Measurements from ENCODE around the gene MT1HL1. TPM values are rescaled to one million over a fixed set of nuclear protein-coding genes. Genes with fewer than 3 reads are reported as not detected.

The MT1HL1 gene
- total RNA-seq, 3 donors from 2014 or later (not counting 1 experiment from before 2014, with no cell fraction given), result not detected

GRCh38 chr1:237033061-237033460 lies 28.8 kb upstream of the MT1HL1 start:
- H3K4me1 ChIP-seq (ENCODE audit: control insufficient read depth, insufficient read depth, low read length), result no peaks in the 10 kb centered on the region
- intact Hi-C loops (cut with micrococcal nuclease), result no loop called here
- no peaks in the 10 kb centered on the region for H3K9me3 ChIP-seq (ENCODE audit: control insufficient read depth, insufficient read depth, low read length)
- ATAC-seq (no peak), DNase-seq (no peak)
- no peak for TF ChIP-seq CTCF (IDR thresholded peaks at IDR 0.05)
- H3K27me3 ChIP-seq (ENCODE audit: control insufficient read depth, insufficient read depth, low read length), result peaks cover 2% of the 10 kb centered on the region
- Mint-ChIP-seq H3K27me3 (ENCODE audit: low read depth in 2 of 2) (peaks cover 0 to 2% of the 10 kb centered on the region in 2 donors), H3K27ac (no peak overlapping the region), H3K9me3 (peaks cover 0 to 5% of the 10 kb centered on the region in 2 donors), H3K36me3 (no peaks in the 10 kb centered on the region), H3K4me1 (no peaks in the 10 kb centered on the region), H3K4me3 (no peak overlapping the region)
- no peaks in the 10 kb centered on the region for H3K36me3 ChIP-seq (ENCODE audit: control insufficient read depth, insufficient read depth, low read length)
- 86% methylated on average over 4 of the region's 4 CpGs for WGBS (ENCODE audit: insufficient coverage)
- no peak overlapping the region for H3K27ac ChIP-seq (ENCODE audit: low read length)
- no peak overlapping the region for H3K4me3 ChIP-seq (ENCODE audit: low read length)

GRCh38 chr1:237032029-237032428 lies 27.8 kb upstream of the MT1HL1 start:
- H3K27ac Mint-ChIP-seq, result no peak overlapping the region
- no peak overlapping the region for H3K4me3 ChIP-seq (ENCODE audit: low read length)
- peaks cover 0 to 8% of the 10 kb centered on the region in 2 donors for H3K27me3 Mint-ChIP-seq (ENCODE audit: low read depth in 2 of 2)
- DNase-seq, result no peak
- no peak overlapping the region for H3K27ac ChIP-seq (ENCODE audit: low read length)
- no peaks in the 10 kb centered on the region for H3K36me3 Mint-ChIP-seq
- no peak overlapping the region for H3K4me3 Mint-ChIP-seq
- no peaks in the 10 kb centered on the region for H3K4me1 Mint-ChIP-seq
- peaks cover 0 to 7% of the 10 kb centered on the region in 2 donors for H3K9me3 Mint-ChIP-seq
- ATAC-seq, result no peak
- no peaks in the 10 kb centered on the region for H3K36me3 ChIP-seq (ENCODE audit: control insufficient read depth, insufficient read depth, low read length)
- H3K4me1 ChIP-seq (ENCODE audit: control insufficient read depth, insufficient read depth, low read length), result no peaks in the 10 kb centered on the region
- no peaks in the 10 kb centered on the region for H3K9me3 ChIP-seq (ENCODE audit: control insufficient read depth, insufficient read depth, low read length)
- 45% methylated on average over 5 of the region's 7 CpGs for WGBS (ENCODE audit: insufficient coverage)
- intact Hi-C loops (cut with micrococcal nuclease), result no loop called here
- no peak for TF ChIP-seq CTCF (IDR thresholded peaks at IDR 0.05)
- H3K27me3 ChIP-seq (ENCODE audit: control insufficient read depth, insufficient read depth, low read length), result peaks cover 2% of the 10 kb centered on the region

- ATAC-seq, result no peak
- H3K9me3 Mint-ChIP-seq, result peaks cover 0 to 7% of the 10 kb centered on the region in 2 donors
These were observed 27.2 kb upstream of the MT1HL1 start for GRCh38 chr1:237031480-237031879.

More at GRCh38 chr1:237031480-237031879, 27.2 kb upstream of the MT1HL1 start:
- Mint-ChIP-seq H3K27me3 (ENCODE audit: low read depth in 2 of 2) (peaks cover 0 to 8% of the 10 kb centered on the region in 2 donors), H3K4me3 (no peak overlapping the region), H3K4me1 (no peaks in the 10 kb centered on the region), H3K27ac (no peak overlapping the region), H3K36me3 (no peaks in the 10 kb centered on the region)
- H3K27me3 ChIP-seq (ENCODE audit: control insufficient read depth, insufficient read depth, low read length), result peaks cover 2% of the 10 kb centered on the region
- H3K4me3 ChIP-seq (ENCODE audit: low read length), result no peak overlapping the region
- 81% methylated on average over 4 of the region's 4 CpGs for WGBS (ENCODE audit: insufficient coverage)
- H3K27ac ChIP-seq (ENCODE audit: low read length), result no peak overlapping the region
- no peaks in the 10 kb centered on the region for H3K4me1 ChIP-seq (ENCODE audit: control insufficient read depth, insufficient read depth, low read length)
- intact Hi-C loops (cut with micrococcal nuclease), result no loop called here
- DNase-seq, result no peak
- TF ChIP-seq CTCF (IDR thresholded peaks at IDR 0.05), result no peak
- no peaks in the 10 kb centered on the region for H3K36me3 ChIP-seq (ENCODE audit: control insufficient read depth, insufficient read depth, low read length)
- H3K9me3 ChIP-seq (ENCODE audit: control insufficient read depth, insufficient read depth, low read length), result no peaks in the 10 kb centered on the region
